Endometrial microvascular endothelial cells (primary cell): ENCODE results near the gene NFATC1. TPM values are rescaled to one million over a fixed set of nuclear protein-coding genes. Genes with fewer than 3 reads are reported as not detected.

ENCODE experiments used
- in situ Hi-C: cut with HindIII; loops from 2 replicates; pipeline ENCODE4 v1.10.0; 2017; ENCODE audit warnings: low sequenced_read_pairs, low pct_unique_long_range_greater_than_20kb; ENCODE audit errors: inconsistent ontology term
- total RNA-seq: library from RNA; depleted of rRNA; stranded (reverse); fragments of >200 nt; gene quantifications from one replicate; pipeline ENCODE4 v1.2.3, GENCODE V29; 2015; ENCODE audit errors: inconsistent ontology term

NFATC1 gene
- 8.9 TPM for total RNA-seq

- in situ Hi-C loops: loop anchor here (25.0 kb wide), 1 partner anchor 241 kb away; no protein-coding TSS in a partner anchor
Measured at GRCh38 chr18:79395761-79396404, at the start of gene NFATC1. TSS of gene NFATC1 (plus strand) at chr18:79395930. CDS start at chr18:79396225, 295 bp downstream.

GRCh38 chr18:79345981-79346380 is 49.7 kb upstream of the NFATC1 start:
- in situ Hi-C loops: no loop called here

- in situ Hi-C loops: no loop called here
Measured at GRCh38 chr18:79348066-79348465, 47.7 kb upstream of the NFATC1 start.

- in situ Hi-C loops: no loop called here
Measured at GRCh38 chr18:79352432-79352831, 43.3 kb upstream of the NFATC1 start.

DNA sequence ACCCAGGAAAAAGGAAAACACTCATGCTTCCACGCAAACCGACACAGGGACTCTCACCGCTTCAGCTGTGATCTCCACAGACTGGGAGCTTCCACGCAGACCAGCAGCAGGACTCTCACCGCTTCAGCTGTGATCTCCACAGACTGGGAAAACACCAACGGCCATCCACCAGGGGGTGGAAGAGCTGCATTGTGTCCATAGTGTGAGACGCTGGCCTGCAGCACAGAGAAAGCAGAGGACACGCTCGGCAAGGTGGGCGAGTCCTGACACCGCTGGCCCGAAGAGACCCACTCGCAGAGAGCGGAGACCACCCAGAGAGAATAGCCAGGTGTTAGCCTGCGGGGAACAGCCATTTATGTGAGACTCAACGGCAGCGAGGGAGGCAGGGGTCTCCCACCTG is 42.5 kb upstream of the NFATC1 start:
- in situ Hi-C loops: no loop called here

DNA sequence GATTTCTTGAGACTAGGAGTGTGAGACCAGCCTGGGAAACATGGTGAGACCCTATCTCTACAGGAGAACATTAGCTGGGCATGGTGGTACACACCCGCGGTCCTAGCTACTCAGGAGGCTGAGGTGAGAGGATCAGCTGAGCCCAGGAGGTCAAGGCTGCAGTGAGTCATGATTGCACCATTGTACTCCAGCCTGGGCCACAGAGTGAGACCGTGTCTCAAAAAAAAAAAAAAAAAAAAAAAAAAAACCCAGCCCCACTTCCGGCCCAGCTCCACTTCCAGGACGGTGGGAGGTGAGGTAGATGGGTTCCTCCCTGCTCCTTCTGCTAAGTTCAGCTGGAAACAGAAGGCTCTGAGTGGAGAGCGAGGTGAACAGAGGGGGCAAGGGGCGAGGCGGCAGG is 41.4 kb upstream of the NFATC1 start:
- in situ Hi-C loops: no loop called here

GRCh38 chr18:79355433-79356335 is 40.0 kb upstream of the NFATC1 start:
- in situ Hi-C loops: no loop called here

GRCh38 chr18:79356435-79356834 is 39.3 kb upstream of the NFATC1 start:
- in situ Hi-C loops: no loop called here

DNA sequence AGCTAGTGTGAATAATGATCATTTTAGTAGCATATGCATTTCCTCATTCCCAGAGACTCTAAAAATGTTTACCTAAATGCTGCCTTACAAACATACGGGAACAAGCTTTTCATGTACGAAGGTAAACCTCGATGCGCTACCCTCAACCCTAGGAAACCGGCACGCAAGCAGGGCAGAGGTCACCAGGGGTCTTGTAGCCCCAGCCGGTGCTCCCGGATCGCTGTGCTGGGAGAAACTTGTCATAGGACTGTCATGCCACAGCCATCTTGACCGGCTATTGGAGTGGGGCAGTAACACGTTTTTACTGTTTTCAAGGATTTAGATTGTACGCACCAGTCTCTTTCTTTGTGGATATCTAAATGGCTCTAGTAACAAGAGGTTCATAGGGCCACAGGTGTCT is 34.8 kb upstream of the NFATC1 start:
- in situ Hi-C loops: no loop called here

GRCh38 chr18:79361766-79362522 is 33.8 kb upstream of the NFATC1 start:
- in situ Hi-C loops: no loop called here

DNA sequence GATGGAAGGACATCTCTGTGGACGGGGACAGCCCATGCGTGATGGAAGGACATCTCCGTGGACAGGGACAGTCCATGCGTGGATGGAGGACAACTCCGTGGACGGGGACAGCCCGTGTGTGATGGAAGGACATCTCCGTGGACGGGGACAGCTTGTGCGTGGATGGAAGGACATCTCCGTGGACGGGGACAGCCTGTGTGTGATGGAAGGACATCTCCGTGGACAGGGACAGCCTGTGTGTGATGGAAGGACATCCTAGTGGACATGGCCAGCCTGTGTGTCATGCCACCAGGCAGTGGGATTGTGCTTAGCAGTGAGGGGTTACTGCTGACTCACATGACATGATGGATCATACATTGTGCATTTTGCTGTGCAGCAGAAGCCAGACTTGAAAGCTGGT is 30.0 kb upstream of the NFATC1 start:
- in situ Hi-C loops: no loop called here

- in situ Hi-C loops: no loop called here
Measured at GRCh38 chr18:79366177-79367094, 29.3 kb upstream of the NFATC1 start.

DNA sequence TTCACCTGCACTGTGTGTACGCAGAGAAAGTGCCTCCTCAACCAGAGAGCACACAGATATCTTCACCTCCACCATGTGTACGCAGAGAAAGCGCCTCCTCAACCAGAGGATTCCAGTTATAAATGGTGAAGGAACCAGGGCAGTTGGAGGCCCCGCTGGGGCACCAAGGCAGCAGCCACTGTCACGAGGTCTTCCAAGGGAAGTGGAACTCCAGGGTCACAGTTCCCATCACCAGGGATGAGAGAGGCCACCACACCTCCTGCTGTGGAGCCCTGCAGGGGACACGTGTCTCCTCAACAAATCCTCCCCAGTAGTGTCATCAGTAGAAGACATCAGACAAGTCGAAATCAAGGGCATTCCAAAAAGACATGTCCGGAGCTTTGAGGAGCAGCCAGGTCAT is 28.2 kb upstream of the NFATC1 start:
- in situ Hi-C loops: no loop called here

DNA sequence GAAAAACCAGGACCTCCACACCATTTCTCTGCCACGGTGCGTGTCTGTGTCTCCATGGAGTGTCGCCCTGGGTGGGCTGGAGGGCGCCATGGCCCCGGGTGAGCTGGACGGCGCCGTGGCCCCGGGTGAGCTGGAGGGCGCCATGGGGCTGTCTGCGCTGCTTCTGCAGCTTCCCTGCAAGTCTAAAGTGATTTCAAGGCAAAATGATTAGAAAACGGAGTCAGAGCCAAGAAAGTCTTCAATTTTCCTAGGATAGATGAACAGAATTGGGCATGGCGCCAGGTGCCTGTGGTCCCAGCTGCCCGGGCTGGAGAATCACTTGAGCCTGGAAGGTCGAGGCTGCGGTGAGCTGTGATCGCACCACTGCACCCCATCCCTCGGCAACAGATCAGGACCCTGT is 27.7 kb upstream of the NFATC1 start:
- in situ Hi-C loops: no loop called here

GRCh38 chr18:79368681-79369080 is 27.0 kb upstream of the NFATC1 start:
- in situ Hi-C loops: no loop called here

- in situ Hi-C loops: no loop called here
Measured at GRCh38 chr18:79371561-79372121, 24.1 kb upstream of the NFATC1 start.

DNA sequence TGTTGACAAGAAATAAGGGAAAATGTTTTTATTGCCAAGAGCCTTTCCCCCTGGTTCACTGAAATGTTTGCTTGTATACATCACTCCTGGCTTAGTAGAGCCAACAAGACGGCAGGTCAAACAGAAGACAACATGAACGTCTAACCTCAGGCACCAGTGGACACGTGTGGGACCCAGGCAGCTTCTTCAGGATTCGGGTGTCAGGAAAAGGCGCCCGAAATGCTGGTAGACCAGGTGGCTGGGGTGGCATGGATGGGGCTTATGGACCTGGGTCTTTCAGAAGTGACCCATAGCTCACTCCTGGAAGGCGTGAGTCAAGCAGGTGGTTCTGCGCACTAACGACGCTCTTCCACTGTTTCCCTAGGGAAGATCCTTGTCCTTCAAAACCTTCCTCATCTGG is 23.3 kb upstream of the NFATC1 start:
- in situ Hi-C loops: no loop called here

GRCh38 chr18:79372991-79373390 is 22.7 kb upstream of the NFATC1 start:
- in situ Hi-C loops: no loop called here
